Kidney epithelial cell (primary cell): ENCODE results near the gene FAM83C. TPM values are rescaled to one million over a fixed set of nuclear protein-coding genes. Genes with fewer than 3 reads are reported as not detected.

ENCODE experiments used
- DNase-seq: peaks from one replicate; pipeline ENCODE4 v3.0.0-alpha.2; 2010; ENCODE audit warnings: low read depth
- H3K27me3 ChIP-seq: 2 replicates; pipeline ENCODE4 v1.6.0; 2011; ENCODE audit warnings: low read length; ENCODE audit not compliant: control insufficient read depth, insufficient read depth
- H3K36me3 ChIP-seq: 2 replicates; pipeline ENCODE4 v1.5.1; 2011; ENCODE audit warnings: low read length; ENCODE audit not compliant: control insufficient read depth, insufficient read depth
- H3K4me3 ChIP-seq: 2 replicates; pipeline ENCODE4 v1.5.1; 2011; ENCODE audit warnings: low read depth, mild to moderate bottlenecking, control low read depth, low read length
- total RNA-seq: library from RNA; depleted of rRNA; stranded (reverse); fragments of >200 nt; gene quantifications from 2 replicates; pipeline ENCODE4 v1.2.3, GENCODE V29; 2015
- TF ChIP-seq, protein P1 (sequence below): IDR thresholded peaks from 2 replicates; pipeline ENCODE4 v1.5.1; 2011; ENCODE audit warnings: mild to moderate bottlenecking, moderate library complexity, low read length, control low read depth, inconsistent platforms; ENCODE audit not compliant: insufficient read depth, poor library complexity, severe bottlenecking

Gene FAM83C
- total RNA-seq, 1 donor from 2014 or later = not detected

DNA sequence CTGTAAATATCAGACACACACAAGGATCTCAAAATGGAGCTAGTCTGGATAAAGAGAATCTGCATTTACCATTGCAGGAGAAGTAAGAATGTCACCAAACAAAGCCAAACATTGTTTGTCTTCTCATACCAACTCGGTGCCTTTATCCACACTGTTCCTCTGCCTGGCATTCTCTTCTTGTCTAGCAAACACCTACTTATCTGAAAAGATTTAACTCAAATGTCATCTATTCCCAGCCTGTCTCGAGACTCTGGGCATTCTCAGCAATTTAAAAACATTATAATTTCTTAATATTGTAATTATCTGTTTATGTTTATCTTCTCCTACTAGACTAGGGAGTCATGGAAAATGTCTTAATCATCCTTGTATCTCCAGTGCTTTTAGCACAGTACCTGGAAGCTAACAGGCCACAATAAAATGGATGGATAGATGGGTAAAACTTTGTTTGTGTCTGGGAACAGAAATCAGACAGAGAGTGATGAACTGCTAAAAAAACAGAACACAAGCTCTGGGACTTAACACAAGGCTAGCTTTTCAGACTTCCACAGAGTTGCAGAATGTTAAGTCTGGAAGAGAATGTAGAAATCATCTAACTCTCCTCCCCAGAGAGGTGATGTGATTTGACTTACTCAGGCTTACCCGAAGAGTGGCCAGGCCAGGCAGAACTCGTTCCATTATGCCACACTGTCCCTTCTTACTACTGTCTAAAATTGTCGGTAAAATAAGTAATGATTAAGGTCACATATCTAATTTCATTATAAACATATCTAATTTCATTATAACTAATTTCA is 42.3 kb upstream of the FAM83C start:
- TF ChIP-seq, protein P1, sequence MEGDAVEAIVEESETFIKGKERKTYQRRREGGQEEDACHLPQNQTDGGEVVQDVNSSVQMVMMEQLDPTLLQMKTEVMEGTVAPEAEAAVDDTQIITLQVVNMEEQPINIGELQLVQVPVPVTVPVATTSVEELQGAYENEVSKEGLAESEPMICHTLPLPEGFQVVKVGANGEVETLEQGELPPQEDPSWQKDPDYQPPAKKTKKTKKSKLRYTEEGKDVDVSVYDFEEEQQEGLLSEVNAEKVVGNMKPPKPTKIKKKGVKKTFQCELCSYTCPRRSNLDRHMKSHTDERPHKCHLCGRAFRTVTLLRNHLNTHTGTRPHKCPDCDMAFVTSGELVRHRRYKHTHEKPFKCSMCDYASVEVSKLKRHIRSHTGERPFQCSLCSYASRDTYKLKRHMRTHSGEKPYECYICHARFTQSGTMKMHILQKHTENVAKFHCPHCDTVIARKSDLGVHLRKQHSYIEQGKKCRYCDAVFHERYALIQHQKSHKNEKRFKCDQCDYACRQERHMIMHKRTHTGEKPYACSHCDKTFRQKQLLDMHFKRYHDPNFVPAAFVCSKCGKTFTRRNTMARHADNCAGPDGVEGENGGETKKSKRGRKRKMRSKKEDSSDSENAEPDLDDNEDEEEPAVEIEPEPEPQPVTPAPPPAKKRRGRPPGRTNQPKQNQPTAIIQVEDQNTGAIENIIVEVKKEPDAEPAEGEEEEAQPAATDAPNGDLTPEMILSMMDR = no peak
- DNase-seq = no peak
- H3K4me3 ChIP-seq = no peak overlapping the region
- H3K27me3 ChIP-seq = no peaks in the 10 kb centered on the region
- no peaks in the 10 kb centered on the region for H3K36me3 ChIP-seq

DNA sequence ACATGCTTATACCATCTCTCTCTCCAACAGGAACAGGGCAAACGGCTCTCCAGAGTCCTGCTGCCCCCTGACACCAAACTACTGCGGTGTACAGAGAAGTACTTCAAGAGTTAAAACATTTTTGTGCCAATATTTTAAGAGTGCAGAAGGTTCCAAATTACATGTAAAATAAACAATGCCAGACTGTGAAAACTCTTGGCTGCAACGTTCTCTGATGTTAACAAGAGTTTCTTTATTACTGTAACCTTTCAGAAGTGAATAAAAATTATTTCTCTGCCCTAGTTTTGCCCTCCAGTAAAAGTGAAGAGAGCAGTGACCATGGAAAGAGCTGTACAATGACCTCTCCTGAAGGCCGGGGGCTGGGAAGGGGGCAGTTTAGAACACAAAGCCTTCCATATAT is 41.4 kb upstream of the FAM83C start:
- no peak for DNase-seq
- no peaks in the 10 kb centered on the region for H3K27me3 ChIP-seq
- TF ChIP-seq, protein P1 = no peak
- no peak overlapping the region for H3K4me3 ChIP-seq
- no peaks in the 10 kb centered on the region for H3K36me3 ChIP-seq

DNA sequence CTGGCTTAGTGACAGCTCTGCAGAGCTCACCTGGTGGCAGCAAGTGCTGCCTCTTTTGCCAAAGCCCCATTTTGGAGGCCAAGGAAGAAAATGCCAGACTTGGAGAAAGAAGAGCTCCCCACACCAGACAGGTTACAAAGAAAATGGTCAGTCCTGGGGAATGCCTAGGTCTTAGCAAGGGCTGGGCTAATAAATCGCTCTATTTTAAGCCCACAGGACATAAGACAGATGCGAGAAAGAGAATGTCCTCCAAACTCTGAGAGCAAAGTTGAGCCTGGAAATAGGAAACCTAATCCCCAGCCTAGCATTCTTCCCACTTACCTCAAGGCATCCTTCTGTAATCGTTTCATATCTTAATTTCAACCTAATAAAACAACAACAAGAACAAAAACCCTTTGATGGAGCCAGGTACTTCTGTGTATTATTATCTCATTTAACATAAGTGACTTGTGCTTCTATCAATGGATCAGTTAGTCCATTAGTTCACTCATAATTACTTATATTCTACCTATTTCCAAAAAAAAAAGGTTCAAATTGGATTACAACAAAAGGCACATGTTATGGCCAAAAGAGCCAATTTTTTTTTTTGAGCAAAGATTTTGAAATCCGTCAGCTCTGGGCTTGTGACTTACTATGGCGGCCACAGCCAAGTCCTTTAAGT is 40.4 kb upstream of the FAM83C start:
- Histone ChIP-seq H3K27me3 (no peaks in the 10 kb centered on the region), H3K4me3 (no peak overlapping the region), H3K36me3 (no peaks in the 10 kb centered on the region)
- TF ChIP-seq, protein P1 = no peak
- no peak for DNase-seq

DNA sequence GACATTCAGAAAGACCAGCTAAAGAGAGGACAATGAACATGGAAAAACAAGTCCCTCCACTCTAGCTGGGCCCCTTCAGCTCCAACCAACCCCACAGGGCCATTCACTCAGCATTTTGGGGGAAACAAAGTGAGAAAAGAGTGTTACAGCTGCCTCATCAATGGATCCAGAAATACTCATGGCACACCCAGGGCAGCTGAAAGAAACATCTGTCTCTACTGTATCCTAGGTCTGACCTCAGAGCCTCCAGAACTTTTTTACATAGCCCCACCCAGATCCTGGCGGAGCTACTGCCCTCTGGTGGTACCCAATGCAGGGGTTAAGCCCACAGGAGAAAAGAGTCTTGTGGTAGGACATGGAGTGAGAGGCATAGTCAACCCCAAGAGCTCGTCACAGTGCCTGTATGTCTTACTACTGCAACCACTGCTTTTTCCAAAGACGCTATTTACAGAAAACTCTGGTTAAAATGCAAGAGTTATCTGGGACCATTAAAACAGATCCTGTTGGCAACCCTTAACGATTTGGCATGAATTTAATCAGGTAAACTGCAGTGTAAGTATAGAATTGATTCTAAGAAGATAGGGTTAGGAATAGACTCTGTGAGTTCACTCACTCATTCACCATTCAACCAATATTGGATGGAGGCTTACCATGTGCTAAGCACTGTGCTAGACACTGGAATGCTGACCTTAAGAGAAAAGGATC is 37.4 kb upstream of the FAM83C start:
- H3K4me3 ChIP-seq = no peak overlapping the region
- H3K36me3 ChIP-seq = no peaks in the 10 kb centered on the region
- no peak for DNase-seq
- H3K27me3 ChIP-seq = no peaks in the 10 kb centered on the region
- TF ChIP-seq, protein P1 = peak; percentile 60

DNA sequence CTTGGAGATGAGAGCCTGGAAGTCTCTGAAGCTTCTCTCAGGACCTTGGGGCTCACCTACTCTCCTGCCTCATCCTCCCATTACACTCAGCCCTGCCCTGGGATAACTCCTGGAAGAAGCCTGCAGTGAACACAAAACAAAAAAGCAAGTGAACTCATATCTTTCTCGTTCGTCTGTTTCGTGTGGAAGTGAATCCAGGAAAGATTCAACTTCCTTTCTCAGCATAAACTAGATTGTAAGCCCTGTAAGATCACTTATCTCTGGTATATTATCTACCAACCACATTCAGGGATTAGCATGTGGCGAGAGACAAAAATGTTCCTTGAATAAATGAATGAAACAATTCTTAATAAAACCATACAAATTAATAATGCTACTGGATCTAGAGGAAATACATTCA is 36.5 kb upstream of the FAM83C start:
- no peaks in the 10 kb centered on the region for H3K36me3 ChIP-seq
- no peak overlapping the region for H3K4me3 ChIP-seq
- H3K27me3 ChIP-seq = no peaks in the 10 kb centered on the region
- DNase-seq = no peak
- TF ChIP-seq, protein P1 = no peak
